GM23338 (cell line): ENCODE data around the gene ARHGAP19. TPM values are rescaled to one million over a fixed set of nuclear protein-coding genes. Genes with fewer than 3 reads are reported as not detected.
A peak's percentile ranks its signal among the peaks of the same experiment; 100 is the strongest.

Source experiments
- ATAC-seq: fragments of 200-7000 bp; cut with Tn5 transposase; 3 replicates; pipeline ENCODE4 v1.9.1; 2020
- DNase-seq: peaks from one replicate; pipeline ENCODE4 v3.0.0-alpha.2; 2015; ENCODE audit warnings: low spot score
- H2AFZ ChIP-seq: fragments of 200-600 bp; sonication (generic); 2 replicates; pipeline ENCODE4 v1.8.0; 2016; ENCODE audit warnings: antibody characterized with exemption, mild to moderate bottlenecking, moderate library complexity
- H3F3A ChIP-seq: fragments of 200-600 bp; sonication (generic); replicated peaks from 2 replicates; pipeline ENCODE4 v1.8.0; 2017; ENCODE audit warnings: antibody characterized with exemption, mixed run types, low read depth
- H3K27ac ChIP-seq: fragments of 200-600 bp; sonication (generic); 2 replicates; pipeline ENCODE4 v1.6.1; 2016; ENCODE audit warnings: low read depth
- H3K27me3 ChIP-seq: fragments of 200-600 bp; sonication (generic); 2 replicates; pipeline ENCODE4 v1.8.0; 2016; ENCODE audit warnings: mild to moderate bottlenecking, mixed run types, moderate library complexity; ENCODE audit not compliant: insufficient read depth
- H3K36me3 ChIP-seq: fragments of 200-600 bp; sonication (generic); 2 replicates; pipeline ENCODE4 v1.8.0; 2016; ENCODE audit warnings: mild to moderate bottlenecking; ENCODE audit not compliant: insufficient read depth
- H3K4me1 ChIP-seq: fragments of 200-600 bp; sonication (generic); 2 replicates; pipeline ENCODE4 v1.8.0; 2016; ENCODE audit warnings: mild to moderate bottlenecking, moderate library complexity; ENCODE audit not compliant: insufficient read depth
- H3K4me2 ChIP-seq: fragments of 200-600 bp; sonication (generic); 2 replicates; pipeline ENCODE4 v1.7.1; 2017; ENCODE audit warnings: mixed run types
- H3K4me3 ChIP-seq: fragments of 200-600 bp; sonication (generic); 2 replicates; pipeline ENCODE4 v1.6.1; 2016; ENCODE audit warnings: mixed run types
- H3K79me2 ChIP-seq: fragments of 200-600 bp; sonication (generic); replicated peaks from 2 replicates; pipeline ENCODE4 v1.8.0; 2017; ENCODE audit warnings: mild to moderate bottlenecking; ENCODE audit not compliant: insufficient read depth
- H3K9me2 ChIP-seq: fragments of 200-600 bp; sonication (generic); 2 replicates; pipeline ENCODE4 v1.8.0; 2017; ENCODE audit not compliant: insufficient read depth
- H4K20me1 ChIP-seq: fragments of 200-600 bp; sonication (generic); replicated peaks from 2 replicates; pipeline ENCODE4 v1.8.0; 2017; ENCODE audit warnings: mild to moderate bottlenecking; ENCODE audit not compliant: insufficient read depth
- H3K27ac Mint-ChIP-seq: 2 replicates; pipeline ENCODE4 v1.8.0; 2020; ENCODE audit warnings: inconsistent platforms, mild to moderate bottlenecking, moderate library complexity, mixed read lengths
- H3K27me3 Mint-ChIP-seq: 3 replicates; pipeline ENCODE4 v1.8.0; 2022; ENCODE audit warnings: low read depth, mild to moderate bottlenecking, moderate library complexity, mixed read lengths, inconsistent platforms; ENCODE audit not compliant: insufficient read depth, poor library complexity
- H3K36me3 Mint-ChIP-seq: 3 replicates; pipeline ENCODE4 v1.8.0; 2021; ENCODE audit warnings: low read depth, mild to moderate bottlenecking, inconsistent platforms, moderate library complexity, mixed read lengths
- H3K4me1 Mint-ChIP-seq: 3 replicates; pipeline ENCODE4 v1.8.0; 2020; ENCODE audit warnings: mild to moderate bottlenecking, inconsistent platforms, mixed read lengths
- H3K4me3 Mint-ChIP-seq: 3 replicates; pipeline ENCODE4 v1.8.0; 2021; ENCODE audit warnings: moderate library complexity, mild to moderate bottlenecking, inconsistent platforms, mixed read lengths
- H3K9me3 Mint-ChIP-seq: 3 replicates; pipeline ENCODE4 v1.8.0; 2020; ENCODE audit warnings: moderate library complexity, mild to moderate bottlenecking, inconsistent platforms, mixed read lengths
- CREB1 ChIP-seq: fragments of 250-450 bp; sonication (Bioruptor Pico); IDR thresholded peaks from 2 replicates; pipeline ENCODE4 v1.5.0; 2020; ENCODE audit warnings: low read depth, mild to moderate bottlenecking, moderate library complexity
- EZH2 ChIP-seq: fragments of 200-600 bp; sonication (generic); IDR thresholded peaks from one replicate; pipeline ENCODE4 v1.8.0; 2017; ENCODE audit warnings: antibody characterized with exemption, mild to moderate bottlenecking, low read depth; ENCODE audit not compliant: unreplicated experiment
- JUNB ChIP-seq: IDR thresholded peaks from one replicate; pipeline ENCODE4 v1.6.1; 2016; ENCODE audit warnings: antibody characterized with exemption; ENCODE audit not compliant: unreplicated experiment
- STAT1 ChIP-seq: IDR thresholded peaks from one replicate; pipeline ENCODE4 v1.6.1; 2016; ENCODE audit warnings: antibody characterized with exemption; ENCODE audit not compliant: unreplicated experiment
- ZNF331 ChIP-seq: fragments of 250-450 bp; sonication (Bioruptor Pico); IDR thresholded peaks from 2 replicates; pipeline ENCODE4 v1.5.0; 2020; ENCODE audit warnings: low read depth, mild to moderate bottlenecking, moderate library complexity
- polyA plus RNA-seq: library from polyadenylated mRNA; unstranded; fragments of >200 nt; fragmentation: Nextera tagmentation; extraction: Ambion mirVana; gene quantifications from 2 replicates; pipeline ENCODE4 v1.2.1, GENCODE V29; 2016
- total RNA-seq: library from RNA; depleted of rRNA; stranded (reverse); fragments of >200 nt; shearing (Covaris generic); gene quantifications from 2 replicates; pipeline ENCODE4 v1.2.3, GENCODE V29; 2014
- TF ChIP-seq, protein P1 (sequence below): IDR thresholded peaks from one replicate; pipeline ENCODE4 v1.6.1; 2018; ENCODE audit warnings: antibody characterized with exemption; ENCODE audit not compliant: unreplicated experiment
- TF ChIP-seq, protein P2 (sequence below), 2 experiments: fragments of 200-600 bp in 1 of 2; sonication (generic) in 1 of 2; conservative IDR thresholded peaks; 2 replicates each; pipeline versions ENCODE4 v1.5.1 to v1.6.1; 2016 to 2017; ENCODE audit warnings: antibody characterized with exemption in 2 of 2, low read depth in 2 of 2, mild to moderate bottlenecking in 2 of 2, moderate library complexity in 1 of 2
- TF ChIP-seq, protein P3 (sequence below): IDR thresholded peaks from 2 replicates; pipeline ENCODE4 v1.6.1; 2016; ENCODE audit warnings: antibody characterized with exemption
- TF ChIP-seq, protein P4 (sequence below): fragments of 250-450 bp; sonication (Bioruptor Pico); IDR thresholded peaks from 2 replicates; pipeline ENCODE4 v1.5.0; 2020; ENCODE audit warnings: mild to moderate bottlenecking, moderate library complexity

ARHGAP19 gene
- total and polyA plus RNA-seq, 2 experiments from 2014 or later: 11.5 to 38.8 TPM

DNA sequence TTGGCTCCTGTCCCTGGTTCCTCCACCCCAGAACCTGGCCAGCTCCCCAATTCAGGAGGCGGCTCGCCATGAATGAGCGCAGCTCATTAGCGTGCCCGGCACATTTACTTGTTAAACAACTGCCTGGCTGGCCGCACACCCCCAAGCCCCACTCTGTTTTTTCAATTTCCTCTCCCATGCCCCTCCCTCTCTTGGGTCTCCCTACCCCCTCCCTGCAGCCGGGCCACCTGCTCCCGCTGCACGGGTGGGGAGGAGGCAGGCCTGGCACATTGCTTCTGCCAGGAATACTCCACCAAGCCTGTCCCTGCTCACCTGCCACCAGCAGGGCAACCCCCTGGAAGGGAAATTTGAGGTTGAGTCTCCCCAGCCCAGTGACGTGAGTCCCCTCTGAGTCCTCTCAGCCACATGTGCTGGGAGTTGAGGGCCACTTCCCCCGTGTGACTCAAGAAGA lies 104.2 kb downstream of the ARHGAP19 start:
- Histone ChIP-seq H3K4me1 (peaks cover 13% of the 10 kb centered on the region), H3F3A (0 out of 2 replicates have a peak, but pooled peaks cover 6% of the 10 kb centered on the region), H3K79me2 (no peaks in the 10 kb centered on the region), H3K27ac (no peak overlapping the region), H3K4me2 (peak overlapping the region; percentile 51; the same call in 1 of the 2 replicates), H2AFZ (peak overlapping the region; percentile 88), H3K27me3 (peaks cover 54% of the 10 kb centered on the region), H4K20me1 (no peaks in the 10 kb centered on the region; the same call in 1 of the 2 replicates), H3K9me2 (no peaks in the 10 kb centered on the region), H3K36me3 (no peaks in the 10 kb centered on the region), H3K4me3 (peak overlapping the region; percentile 26; the same call in 1 of the 2 replicates)
- Mint-ChIP-seq H3K9me3 (no peaks in the 10 kb centered on the region), H3K27me3 (peaks cover 51% of the 10 kb centered on the region), H3K27ac (no peak overlapping the region), H3K4me3 (no peak overlapping the region), H3K36me3 (no peaks in the 10 kb centered on the region), H3K4me1 (peaks cover 22% of the 10 kb centered on the region)
- TF ChIP-seq JUNB: no peak
- no peak for TF ChIP-seq EZH2
- DNase-seq (no peak), ATAC-seq (no peak)

DNA sequence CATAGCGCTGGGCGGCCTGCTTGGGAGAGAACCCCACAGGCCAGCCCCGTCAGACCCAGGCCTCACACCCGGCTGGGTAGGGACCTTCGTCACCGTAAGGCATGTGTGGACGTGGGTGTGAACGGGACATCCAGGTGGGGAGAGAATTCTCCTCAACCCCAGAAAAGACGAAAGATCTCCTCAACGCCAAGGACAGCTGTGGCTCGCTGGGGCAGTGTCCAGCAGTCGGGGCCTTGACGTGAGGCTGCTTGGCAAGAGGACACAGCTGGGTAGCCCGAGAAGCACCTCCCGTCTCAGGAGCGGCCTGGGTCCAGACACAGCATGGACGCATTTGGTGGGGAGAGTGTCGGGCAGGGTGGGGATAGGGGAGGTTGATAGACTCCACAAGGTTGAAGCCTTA lies 105.5 kb downstream of the ARHGAP19 start:
- H3K4me2 ChIP-seq: no peak overlapping the region
- peak overlapping the region; percentile 84 for H3K4me3 Mint-ChIP-seq
- no peak overlapping the region for H3K27ac Mint-ChIP-seq
- peaks cover 22% of the 10 kb centered on the region for H3K4me1 Mint-ChIP-seq
- H3K36me3 Mint-ChIP-seq: no peaks in the 10 kb centered on the region
- no peaks in the 10 kb centered on the region for H3K9me2 ChIP-seq
- H3K27me3 Mint-ChIP-seq: peaks cover 51% of the 10 kb centered on the region
- H3K27ac ChIP-seq: no peak overlapping the region
- H3K4me3 ChIP-seq: no peak overlapping the region
- DNase-seq: no peak
- 0 out of 2 replicates have a peak, but pooled peaks cover 6% of the 10 kb centered on the region for H3F3A ChIP-seq
- peaks cover 13% of the 10 kb centered on the region for H3K4me1 ChIP-seq
- H4K20me1 ChIP-seq: no peaks in the 10 kb centered on the region; the same call in 1 of the 2 replicates
- no peak for ATAC-seq
- H3K79me2 ChIP-seq: no peaks in the 10 kb centered on the region
- H3K36me3 ChIP-seq: no peaks in the 10 kb centered on the region
- no peaks in the 10 kb centered on the region for H3K9me3 Mint-ChIP-seq
- H2AFZ ChIP-seq: no peak overlapping the region
- peaks cover 59% of the 10 kb centered on the region for H3K27me3 ChIP-seq
- TF ChIP-seq, protein P1, sequence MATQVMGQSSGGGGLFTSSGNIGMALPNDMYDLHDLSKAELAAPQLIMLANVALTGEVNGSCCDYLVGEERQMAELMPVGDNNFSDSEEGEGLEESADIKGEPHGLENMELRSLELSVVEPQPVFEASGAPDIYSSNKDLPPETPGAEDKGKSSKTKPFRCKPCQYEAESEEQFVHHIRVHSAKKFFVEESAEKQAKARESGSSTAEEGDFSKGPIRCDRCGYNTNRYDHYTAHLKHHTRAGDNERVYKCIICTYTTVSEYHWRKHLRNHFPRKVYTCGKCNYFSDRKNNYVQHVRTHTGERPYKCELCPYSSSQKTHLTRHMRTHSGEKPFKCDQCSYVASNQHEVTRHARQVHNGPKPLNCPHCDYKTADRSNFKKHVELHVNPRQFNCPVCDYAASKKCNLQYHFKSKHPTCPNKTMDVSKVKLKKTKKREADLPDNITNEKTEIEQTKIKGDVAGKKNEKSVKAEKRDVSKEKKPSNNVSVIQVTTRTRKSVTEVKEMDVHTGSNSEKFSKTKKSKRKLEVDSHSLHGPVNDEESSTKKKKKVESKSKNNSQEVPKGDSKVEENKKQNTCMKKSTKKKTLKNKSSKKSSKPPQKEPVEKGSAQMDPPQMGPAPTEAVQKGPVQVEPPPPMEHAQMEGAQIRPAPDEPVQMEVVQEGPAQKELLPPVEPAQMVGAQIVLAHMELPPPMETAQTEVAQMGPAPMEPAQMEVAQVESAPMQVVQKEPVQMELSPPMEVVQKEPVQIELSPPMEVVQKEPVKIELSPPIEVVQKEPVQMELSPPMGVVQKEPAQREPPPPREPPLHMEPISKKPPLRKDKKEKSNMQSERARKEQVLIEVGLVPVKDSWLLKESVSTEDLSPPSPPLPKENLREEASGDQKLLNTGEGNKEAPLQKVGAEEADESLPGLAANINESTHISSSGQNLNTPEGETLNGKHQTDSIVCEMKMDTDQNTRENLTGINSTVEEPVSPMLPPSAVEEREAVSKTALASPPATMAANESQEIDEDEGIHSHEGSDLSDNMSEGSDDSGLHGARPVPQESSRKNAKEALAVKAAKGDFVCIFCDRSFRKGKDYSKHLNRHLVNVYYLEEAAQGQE: no peak
- TF ChIP-seq ZNF331 (CRISPR knock-in tag): no peak
- no peak for TF ChIP-seq STAT1
- TF ChIP-seq JUNB: no peak
- TF ChIP-seq, protein P2, sequence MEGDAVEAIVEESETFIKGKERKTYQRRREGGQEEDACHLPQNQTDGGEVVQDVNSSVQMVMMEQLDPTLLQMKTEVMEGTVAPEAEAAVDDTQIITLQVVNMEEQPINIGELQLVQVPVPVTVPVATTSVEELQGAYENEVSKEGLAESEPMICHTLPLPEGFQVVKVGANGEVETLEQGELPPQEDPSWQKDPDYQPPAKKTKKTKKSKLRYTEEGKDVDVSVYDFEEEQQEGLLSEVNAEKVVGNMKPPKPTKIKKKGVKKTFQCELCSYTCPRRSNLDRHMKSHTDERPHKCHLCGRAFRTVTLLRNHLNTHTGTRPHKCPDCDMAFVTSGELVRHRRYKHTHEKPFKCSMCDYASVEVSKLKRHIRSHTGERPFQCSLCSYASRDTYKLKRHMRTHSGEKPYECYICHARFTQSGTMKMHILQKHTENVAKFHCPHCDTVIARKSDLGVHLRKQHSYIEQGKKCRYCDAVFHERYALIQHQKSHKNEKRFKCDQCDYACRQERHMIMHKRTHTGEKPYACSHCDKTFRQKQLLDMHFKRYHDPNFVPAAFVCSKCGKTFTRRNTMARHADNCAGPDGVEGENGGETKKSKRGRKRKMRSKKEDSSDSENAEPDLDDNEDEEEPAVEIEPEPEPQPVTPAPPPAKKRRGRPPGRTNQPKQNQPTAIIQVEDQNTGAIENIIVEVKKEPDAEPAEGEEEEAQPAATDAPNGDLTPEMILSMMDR (conservative IDR thresholded peaks at IDR 0.05; ENCODE audit: low read depth in 2 of 2): no peak
- TF ChIP-seq, protein P3, sequence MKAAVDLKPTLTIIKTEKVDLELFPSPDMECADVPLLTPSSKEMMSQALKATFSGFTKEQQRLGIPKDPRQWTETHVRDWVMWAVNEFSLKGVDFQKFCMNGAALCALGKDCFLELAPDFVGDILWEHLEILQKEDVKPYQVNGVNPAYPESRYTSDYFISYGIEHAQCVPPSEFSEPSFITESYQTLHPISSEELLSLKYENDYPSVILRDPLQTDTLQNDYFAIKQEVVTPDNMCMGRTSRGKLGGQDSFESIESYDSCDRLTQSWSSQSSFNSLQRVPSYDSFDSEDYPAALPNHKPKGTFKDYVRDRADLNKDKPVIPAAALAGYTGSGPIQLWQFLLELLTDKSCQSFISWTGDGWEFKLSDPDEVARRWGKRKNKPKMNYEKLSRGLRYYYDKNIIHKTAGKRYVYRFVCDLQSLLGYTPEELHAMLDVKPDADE: no peak
- TF ChIP-seq, protein P4, sequence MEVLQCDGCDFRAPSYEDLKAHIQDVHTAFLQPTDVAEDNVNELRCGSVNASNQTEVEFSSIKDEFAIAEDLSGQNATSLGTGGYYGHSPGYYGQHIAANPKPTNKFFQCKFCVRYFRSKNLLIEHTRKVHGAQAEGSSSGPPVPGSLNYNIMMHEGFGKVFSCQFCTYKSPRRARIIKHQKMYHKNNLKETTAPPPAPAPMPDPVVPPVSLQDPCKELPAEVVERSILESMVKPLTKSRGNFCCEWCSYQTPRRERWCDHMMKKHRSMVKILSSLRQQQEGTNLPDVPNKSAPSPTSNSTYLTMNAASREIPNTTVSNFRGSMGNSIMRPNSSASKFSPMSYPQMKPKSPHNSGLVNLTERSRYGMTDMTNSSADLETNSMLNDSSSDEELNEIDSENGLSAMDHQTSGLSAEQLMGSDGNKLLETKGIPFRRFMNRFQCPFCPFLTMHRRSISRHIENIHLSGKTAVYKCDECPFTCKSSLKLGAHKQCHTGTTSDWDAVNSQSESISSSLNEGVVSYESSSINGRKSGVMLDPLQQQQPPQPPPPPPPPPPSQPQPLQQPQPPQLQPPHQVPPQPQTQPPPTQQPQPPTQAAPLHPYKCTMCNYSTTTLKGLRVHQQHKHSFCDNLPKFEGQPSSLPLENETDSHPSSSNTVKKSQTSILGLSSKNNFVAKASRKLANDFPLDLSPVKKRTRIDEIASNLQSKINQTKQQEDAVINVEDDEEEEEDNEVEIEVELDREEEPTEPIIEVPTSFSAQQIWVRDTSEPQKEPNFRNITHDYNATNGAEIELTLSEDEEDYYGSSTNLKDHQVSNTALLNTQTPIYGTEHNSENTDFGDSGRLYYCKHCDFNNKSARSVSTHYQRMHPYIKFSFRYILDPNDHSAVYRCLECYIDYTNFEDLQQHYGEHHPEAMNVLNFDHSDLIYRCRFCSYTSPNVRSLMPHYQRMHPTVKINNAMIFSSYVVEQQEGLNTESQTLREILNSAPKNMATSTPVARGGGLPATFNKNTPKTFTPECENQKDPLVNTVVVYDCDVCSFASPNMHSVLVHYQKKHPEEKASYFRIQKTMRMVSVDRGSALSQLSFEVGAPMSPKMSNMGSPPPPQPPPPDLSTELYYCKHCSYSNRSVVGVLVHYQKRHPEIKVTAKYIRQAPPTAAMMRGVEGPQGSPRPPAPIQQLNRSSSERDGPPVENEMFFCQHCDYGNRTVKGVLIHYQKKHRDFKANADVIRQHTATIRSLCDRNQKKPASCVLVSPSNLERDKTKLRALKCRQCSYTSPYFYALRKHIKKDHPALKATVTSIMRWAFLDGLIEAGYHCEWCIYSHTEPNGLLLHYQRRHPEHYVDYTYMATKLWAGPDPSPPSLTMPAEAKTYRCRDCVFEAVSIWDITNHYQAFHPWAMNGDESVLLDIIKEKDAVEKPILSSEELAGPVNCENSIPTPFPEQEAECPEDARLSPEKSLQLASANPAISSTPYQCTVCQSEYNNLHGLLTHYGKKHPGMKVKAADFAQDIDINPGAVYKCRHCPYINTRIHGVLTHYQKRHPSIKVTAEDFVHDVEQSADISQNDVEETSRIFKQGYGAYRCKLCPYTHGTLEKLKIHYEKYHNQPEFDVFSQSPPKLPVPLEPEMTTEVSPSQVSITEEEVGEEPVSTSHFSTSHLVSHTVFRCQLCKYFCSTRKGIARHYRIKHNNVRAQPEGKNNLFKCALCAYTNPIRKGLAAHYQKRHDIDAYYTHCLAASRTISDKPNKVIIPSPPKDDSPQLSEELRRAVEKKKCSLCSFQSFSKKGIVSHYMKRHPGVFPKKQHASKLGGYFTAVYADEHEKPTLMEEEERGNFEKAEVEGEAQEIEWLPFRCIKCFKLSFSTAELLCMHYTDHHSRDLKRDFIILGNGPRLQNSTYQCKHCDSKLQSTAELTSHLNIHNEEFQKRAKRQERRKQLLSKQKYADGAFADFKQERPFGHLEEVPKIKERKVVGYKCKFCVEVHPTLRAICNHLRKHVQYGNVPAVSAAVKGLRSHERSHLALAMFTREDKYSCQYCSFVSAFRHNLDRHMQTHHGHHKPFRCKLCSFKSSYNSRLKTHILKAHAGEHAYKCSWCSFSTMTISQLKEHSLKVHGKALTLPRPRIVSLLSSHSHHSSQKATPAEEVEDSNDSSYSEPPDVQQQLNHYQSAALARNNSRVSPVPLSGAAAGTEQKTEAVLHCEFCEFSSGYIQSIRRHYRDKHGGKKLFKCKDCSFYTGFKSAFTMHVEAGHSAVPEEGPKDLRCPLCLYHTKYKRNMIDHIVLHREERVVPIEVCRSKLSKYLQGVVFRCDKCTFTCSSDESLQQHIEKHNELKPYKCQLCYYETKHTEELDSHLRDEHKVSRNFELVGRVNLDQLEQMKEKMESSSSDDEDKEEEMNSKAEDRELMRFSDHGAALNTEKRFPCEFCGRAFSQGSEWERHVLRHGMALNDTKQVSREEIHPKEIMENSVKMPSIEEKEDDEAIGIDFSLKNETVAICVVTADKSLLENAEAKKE (CRISPR knock-in tag): no peak
- no peak for TF ChIP-seq CREB1 (CRISPR knock-in tag)
